GM21390 (cell line): ENCODE measurements around the gene PODXL2.

Experiments
- ATAC-seq: cut with Tn5 transposase; IDR thresholded peaks from one replicate; pipeline ENCODE4 v1.9.1; 2021; ENCODE audit not compliant: unreplicated experiment

Gene PODXL2

GRCh38 chr3:127628788-127629466, at the start of gene PODXL2:
TSS of gene PODXL2 (plus strand) at chr3:127629185. CDS start at chr3:127629220, 35 bp downstream.
- ATAC-seq: no peak

- no peak for ATAC-seq
Measured at GRCh38 chr3:127580327-127581060, 48.5 kb upstream of the PODXL2 start.

GRCh38 chr3:127584734-127585133, 44.3 kb upstream of the PODXL2 start:
- ATAC-seq: no peak

GRCh38 chr3:127585163-127585812, 43.7 kb upstream of the PODXL2 start:
- ATAC-seq: no peak

GRCh38 chr3:127585813-127586413, 43.1 kb upstream of the PODXL2 start:
- no peak for ATAC-seq

- no peak for ATAC-seq
Measured at GRCh38 chr3:127587876-127588275, 41.1 kb upstream of the PODXL2 start.

GRCh38 chr3:127588806-127589577, 40.0 kb upstream of the PODXL2 start:
- no peak for ATAC-seq

GRCh38 chr3:127589600-127590281, 39.2 kb upstream of the PODXL2 start:
- ATAC-seq: peak; percentile 7

- ATAC-seq: peak; percentile 35
Measured at GRCh38 chr3:127590282-127590592, 38.7 kb upstream of the PODXL2 start.

- ATAC-seq: peak; percentile 80
Measured at GRCh38 chr3:127590593-127591465, 38.2 kb upstream of the PODXL2 start, which contains the start of gene TPRA1. TSS of gene TPRA1 (minus strand) at chr3:127590733. CDS start at chr3:127580146, 10,587 bp downstream.

GRCh38 chr3:127593178-127593577, 35.8 kb upstream of the PODXL2 start:
- ATAC-seq: no peak

- ATAC-seq: no peak
Measured at GRCh38 chr3:127595303-127595702, 33.7 kb upstream of the PODXL2 start.

- no peak for ATAC-seq
Measured at GRCh38 chr3:127597020-127597771, 31.8 kb upstream of the PODXL2 start.

GRCh38 chr3:127598841-127599570, 30.0 kb upstream of the PODXL2 start:
- no peak for ATAC-seq

GRCh38 chr3:127600749-127601456, 28.1 kb upstream of the PODXL2 start:
- no peak for ATAC-seq

GRCh38 chr3:127604035-127604434, 24.9 kb upstream of the PODXL2 start:
- ATAC-seq: no peak

GRCh38 chr3:127604546-127605165, 24.3 kb upstream of the PODXL2 start:
- no peak for ATAC-seq
